ENCODE measurements around the gene NCKAP5. TPM values are rescaled to one million over a fixed set of nuclear protein-coding genes. Genes with fewer than 3 reads are reported as not detected.

The NCKAP5 gene
- polyA plus RNA-seq, 2 of the 4 experiments (the other 2 are of a cell fraction) = 3.0 to 4.1 TPM

DNA sequence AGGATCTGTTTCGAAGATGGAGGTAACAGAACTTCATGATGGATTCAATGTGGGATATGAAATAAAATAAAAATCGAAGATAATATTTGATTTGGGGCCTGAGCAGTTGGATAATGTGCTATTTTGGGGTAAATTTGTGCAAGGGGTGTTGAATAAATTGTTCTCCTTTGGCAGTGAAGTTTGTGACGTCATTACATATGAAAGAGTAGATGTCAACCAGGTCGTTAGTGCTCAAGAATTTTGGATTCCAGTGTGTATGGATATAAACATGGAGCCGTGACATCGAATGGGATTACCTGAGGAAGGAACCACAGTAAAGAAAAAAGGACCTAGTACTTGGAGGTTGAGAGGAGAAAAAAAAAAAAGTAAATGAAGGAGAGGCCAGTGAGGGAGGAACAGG, 253.0 kb downstream of the NCKAP5 start:
- WGBS (ENCODE audit: missing lambda C conversion rate) = 64% methylated on average over 6 of the region's 6 CpGs
- Histone ChIP-seq H3K4me3 (no peak overlapping the region), H3K27ac (no peak overlapping the region), H3K4me1 (0 out of 3 replicates have a peak, but pooled peaks cover 7% of the 10 kb centered on the region), H3K9me3 (no peaks in the 10 kb centered on the region), H3K4me2 (no peak overlapping the region)
- DNase-seq (ENCODE audit: low read depth in 1 of 2, low spot score in 1 of 2) = no peak
- ChIA-PET POLR2A (no interaction called here), CTCF (no interaction called here)
- TF ChIP-seq HMGXB4 (CRISPR knock-in tag; IDR thresholded peaks at IDR 0.05; ENCODE audit: borderline replicate concordance) (no peak), EHMT2 (IDR thresholded peaks at IDR 0.05; ENCODE audit: low read depth) (no peak), BCL3 (IDR thresholded peaks at IDR 0.05) (no peak), NFE2L2 (conservative IDR thresholded peaks at IDR 0.05; ENCODE audit: low read length) (no peak), PHF8 (IDR thresholded peaks at IDR 0.05; ENCODE audit: borderline replicate concordance, low read depth) (no peak), GATA3 (IDR thresholded peaks at IDR 0.05; ENCODE audit: borderline replicate concordance) (no peak), SMC3 (IDR thresholded peaks at IDR 0.05) (no peak), KDM5A (IDR thresholded peaks at IDR 0.05) (no peak), TFCP2L1 (CRISPR knock-in tag; IDR thresholded peaks at IDR 0.05) (no peak)
- FAIRE-seq = no peak
- ATAC-seq = no peak

- POLR2A ChIA-PET = no interaction called here
- ATAC-seq (no peak), DNase-seq (ENCODE audit: low read depth in 1 of 2, low spot score in 1 of 2) (no peak), FAIRE-seq (no peak)
- CTCF ChIA-PET = no interaction called here
- Histone ChIP-seq H3K4me1 (0 out of 3 replicates have a peak, but pooled peaks cover 7% of the 10 kb centered on the region), H3K27ac (no peak overlapping the region), H3K9me3 (no peaks in the 10 kb centered on the region), H3K4me3 (no peak overlapping the region), H3K4me2 (no peak overlapping the region)
- 79% methylated on average over 4 of the region's 4 CpGs for WGBS (ENCODE audit: missing lambda C conversion rate)
- TF ChIP-seq ZSCAN20 (CRISPR knock-in tag; IDR thresholded peaks at IDR 0.05) (no peak), NFE2L2 (conservative IDR thresholded peaks at IDR 0.05; ENCODE audit: low read length) (no peak), KDM5A (IDR thresholded peaks at IDR 0.05) (no peak), GATA3 (IDR thresholded peaks at IDR 0.05; ENCODE audit: borderline replicate concordance) (no peak), PHF8 (IDR thresholded peaks at IDR 0.05; ENCODE audit: borderline replicate concordance, low read depth) (no peak)
These were observed 253.5 kb downstream of the NCKAP5 start for GRCh38 chr2:133314795-133315194.

GRCh38 chr2:133312038-133312729, 256.1 kb downstream of the NCKAP5 start:
- FAIRE-seq (no peak), ATAC-seq (peak in 1 of 2 experiments; percentile 43; a peak in 3 of 6 replicates), DNase-seq (ENCODE audit: low read depth in 1 of 2, low spot score in 1 of 2) (no peak)
- H3K4me2 ChIP-seq = no peak overlapping the region
- CTCF ChIA-PET = interaction anchor here (1.4 kb wide), 1 partner anchor 468 kb away, joined by 4 read pairs; no protein-coding TSS in a partner anchor
- H3K4me1 ChIP-seq = 0 out of 3 replicates have a peak, but pooled peaks cover 7% of the 10 kb centered on the region
- 43% methylated on average over 4 of the region's 4 CpGs for WGBS (ENCODE audit: missing lambda C conversion rate)
- peak overlapping the region in 1 of 2 experiments; percentile 49; a peak in 1 of 6 replicates for H3K27ac ChIP-seq
- POLR2A ChIA-PET = interaction anchor here (1.0 kb wide), 1 partner anchor 13 kb away, joined by 3 read pairs; no protein-coding TSS in a partner anchor
- H3K9me3 ChIP-seq = no peaks in the 10 kb centered on the region
- TF ChIP-seq EHF (CRISPR knock-in tag; IDR thresholded peaks at IDR 0.05) (no peak), NPAS2 (CRISPR knock-in tag; IDR thresholded peaks at IDR 0.05; ENCODE audit: borderline replicate concordance) (no peak)
- TF ChIP-seq, protein P1, sequence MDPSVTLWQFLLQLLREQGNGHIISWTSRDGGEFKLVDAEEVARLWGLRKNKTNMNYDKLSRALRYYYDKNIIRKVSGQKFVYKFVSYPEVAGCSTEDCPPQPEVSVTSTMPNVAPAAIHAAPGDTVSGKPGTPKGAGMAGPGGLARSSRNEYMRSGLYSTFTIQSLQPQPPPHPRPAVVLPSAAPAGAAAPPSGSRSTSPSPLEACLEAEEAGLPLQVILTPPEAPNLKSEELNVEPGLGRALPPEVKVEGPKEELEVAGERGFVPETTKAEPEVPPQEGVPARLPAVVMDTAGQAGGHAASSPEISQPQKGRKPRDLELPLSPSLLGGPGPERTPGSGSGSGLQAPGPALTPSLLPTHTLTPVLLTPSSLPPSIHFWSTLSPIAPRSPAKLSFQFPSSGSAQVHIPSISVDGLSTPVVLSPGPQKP (IDR thresholded peaks at IDR 0.05; ENCODE audit: low read depth, low read length) = no peak
- no peak overlapping the region for H3K4me3 ChIP-seq

- DNase-seq (ENCODE audit: low read depth in 1 of 2, low spot score in 1 of 2) = no peak
- WGBS (ENCODE audit: missing lambda C conversion rate) = 72% methylated on average over 2 of the region's 2 CpGs
- no peak for ATAC-seq
- ChIA-PET POLR2A (no interaction called here), CTCF (no interaction called here)
- H3K4me3 ChIP-seq = no peak overlapping the region
- H3K27ac ChIP-seq = no peak overlapping the region
- H3K4me1 ChIP-seq = peaks cover 8% of the 10 kb centered on the region; the same call in 2 of the 3 replicates
- no peak overlapping the region for H3K4me2 ChIP-seq
- no peak for FAIRE-seq
- no peaks in the 10 kb centered on the region for H3K9me3 ChIP-seq
- TF ChIP-seq HMGXB4 (CRISPR knock-in tag; IDR thresholded peaks at IDR 0.05; ENCODE audit: borderline replicate concordance) = no peak
- no peak for TF ChIP-seq EHMT2 (IDR thresholded peaks at IDR 0.05; ENCODE audit: low read depth)
- no peak for TF ChIP-seq ZNF302 (CRISPR knock-in tag; IDR thresholded peaks at IDR 0.05)
- TF ChIP-seq TFCP2L1 (CRISPR knock-in tag; IDR thresholded peaks at IDR 0.05) = no peak
- TF ChIP-seq EP300 (IDR thresholded peaks at IDR 0.05) = no peak
- no peak for TF ChIP-seq CHD2 (IDR thresholded peaks at IDR 0.05; ENCODE audit: low read length, partially characterized antibody)
- no peak for TF ChIP-seq MAFK (IDR thresholded peaks at IDR 0.05; ENCODE audit: partially characterized antibody)
- TF ChIP-seq USF2 (IDR thresholded peaks at IDR 0.05) = no peak
- TF ChIP-seq CBX2 (IDR thresholded peaks at IDR 0.05; ENCODE audit: borderline replicate concordance, low read depth) = no peak
- no peak for TF ChIP-seq RNF2 (IDR thresholded peaks at IDR 0.05; ENCODE audit: borderline replicate concordance, low read depth)
- no peak for TF ChIP-seq ZFP36 (IDR thresholded peaks at IDR 0.05; ENCODE audit: borderline replicate concordance, partially characterized antibody)
These were observed 262.0 kb downstream of the NCKAP5 start for GRCh38 chr2:133306236-133306635.

Measured in A549 (cell line).